Stomach smooth muscle (tissue), 2 donors: ENCODE measurements around the gene SPATA21.

Source experiments
- H3K27ac ChIP-seq: one replicate; pipeline ENCODE4 v1.7.0; 2013; ENCODE audit warnings: mild to moderate bottlenecking, low read length, inconsistent platforms
- H3K27me3 ChIP-seq, 2 donors: one replicate each; pipeline ENCODE4 v1.7.0; 2013; ENCODE audit warnings: low read length in 2 of 2; ENCODE audit not compliant: insufficient read depth in 2 of 2, control insufficient read depth in 1 of 2
- H3K36me3 ChIP-seq, 2 donors: one replicate each; pipeline ENCODE4 v1.7.0; 2013; ENCODE audit warnings: low read length in 2 of 2; ENCODE audit not compliant: control insufficient read depth in 2 of 2, insufficient read depth in 2 of 2
- H3K4me1 ChIP-seq: one replicate; pipeline ENCODE4 v1.7.0; 2013; ENCODE audit warnings: low read length; ENCODE audit not compliant: control insufficient read depth, insufficient read depth
- H3K4me3 ChIP-seq, 2 donors: one replicate each; pipeline ENCODE4 v1.7.0; 2013; ENCODE audit warnings: low read length in 2 of 2
- H3K9ac ChIP-seq, 2 donors: one replicate each; pipeline ENCODE4 v1.7.0; 2013; ENCODE audit warnings: low read length in 2 of 2, mild to moderate bottlenecking in 1 of 2
- H3K9me3 ChIP-seq, 2 donors: one replicate each; pipeline ENCODE4 v1.7.0; 2013; ENCODE audit warnings: low read length in 2 of 2; ENCODE audit not compliant: control insufficient read depth in 2 of 2
- donor health status: healthy.
- donor health status: Pancreatic carcinoma.

Gene SPATA21

DNA sequence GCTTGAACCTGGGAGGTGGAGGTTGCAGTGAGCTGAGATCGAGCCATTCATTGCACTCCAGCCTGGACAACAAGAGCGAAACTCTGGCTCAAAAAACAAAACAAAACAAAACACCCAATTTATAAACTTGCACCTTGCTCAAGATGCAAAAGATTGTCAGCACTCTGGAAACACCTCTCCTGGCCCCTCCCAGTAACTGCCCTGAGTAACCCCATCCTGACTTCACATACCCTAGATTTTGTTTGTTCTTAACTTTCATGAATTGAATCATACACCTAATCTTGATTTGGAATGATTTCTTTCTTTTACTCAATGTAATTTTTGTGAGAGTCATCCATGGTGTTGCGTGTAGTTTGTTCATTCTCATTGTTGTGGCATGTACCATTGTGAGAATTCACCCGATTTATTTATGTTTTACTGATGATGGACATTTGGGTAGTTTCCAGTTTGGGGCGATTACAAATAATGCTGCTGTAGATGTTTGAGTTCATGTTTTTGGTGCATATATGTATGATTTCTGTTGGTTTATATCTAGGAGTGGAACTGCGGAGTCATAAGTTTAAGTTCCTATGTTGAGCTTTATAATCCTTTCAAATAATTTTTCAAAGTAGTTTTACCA, 13.7 kb upstream of the SPATA21 start:
- no peak overlapping the region for H3K4me3 ChIP-seq
- H3K36me3 ChIP-seq, result peaks cover 34 to 55% of the 10 kb centered on the region in 2 donors
- H3K4me1 ChIP-seq, result peaks cover 2% of the 10 kb centered on the region
- no peaks in the 10 kb centered on the region for H3K9me3 ChIP-seq
- no peak overlapping the region for H3K27ac ChIP-seq
- H3K27me3 ChIP-seq, result no peaks in the 10 kb centered on the region
- no peak overlapping the region for H3K9ac ChIP-seq

DNA sequence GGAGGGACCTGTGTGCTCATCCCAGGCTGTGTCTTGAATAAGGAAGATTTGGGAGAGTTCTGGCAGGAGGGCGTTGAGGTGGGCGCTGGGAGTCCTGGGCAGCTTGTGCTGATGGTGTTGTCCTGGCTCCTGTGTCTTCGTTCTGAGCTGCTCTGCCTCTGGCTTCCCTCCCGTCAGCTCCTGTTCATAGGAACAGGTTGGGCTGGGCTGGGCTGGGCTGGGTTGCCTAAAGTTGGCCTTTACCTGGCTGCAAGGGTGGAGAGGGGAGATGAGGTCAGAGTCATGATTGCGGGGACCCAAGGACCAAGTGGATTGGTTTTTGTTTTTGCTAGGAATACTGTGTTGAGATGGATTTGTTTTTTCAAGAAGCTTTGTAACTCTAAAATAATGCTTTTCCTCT, 12.4 kb upstream of the SPATA21 start:
- peaks cover 2% of the 10 kb centered on the region for H3K4me1 ChIP-seq
- H3K9ac ChIP-seq, result no peak overlapping the region
- no peak overlapping the region for H3K4me3 ChIP-seq
- H3K36me3 ChIP-seq, result peaks cover 39 to 50% of the 10 kb centered on the region in 2 donors
- H3K27ac ChIP-seq, result no peak overlapping the region
- no peaks in the 10 kb centered on the region for H3K9me3 ChIP-seq
- H3K27me3 ChIP-seq, result no peaks in the 10 kb centered on the region

DNA sequence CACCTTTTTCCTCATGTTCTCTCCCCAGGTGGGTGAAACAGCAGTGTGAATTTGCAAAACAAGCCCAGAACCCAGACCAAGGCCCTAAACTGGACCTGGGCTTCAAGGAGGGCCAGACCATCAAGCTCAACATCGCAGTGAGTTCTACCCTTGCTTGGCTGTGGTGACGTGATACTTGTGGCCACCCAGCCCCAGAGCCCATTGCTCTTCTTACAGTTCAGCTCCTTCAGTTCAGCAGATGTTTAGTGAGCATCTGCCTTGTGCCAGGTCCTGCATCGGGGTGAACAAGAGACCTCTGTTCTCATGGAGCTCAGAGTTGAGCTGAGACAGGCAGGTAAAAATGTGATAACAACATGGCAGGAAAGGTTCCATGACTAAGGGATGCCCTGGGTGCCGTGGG, 11.8 kb upstream of the SPATA21 start:
- H3K36me3 ChIP-seq, result peaks cover 40 to 52% of the 10 kb centered on the region in 2 donors
- no peaks in the 10 kb centered on the region for H3K9me3 ChIP-seq
- peak overlapping the region in 1 of 2 donors; percentile 21 for H3K9ac ChIP-seq
- H3K27me3 ChIP-seq, result no peaks in the 10 kb centered on the region
- H3K4me3 ChIP-seq, result no peak overlapping the region
- H3K27ac ChIP-seq, result no peak overlapping the region
- peaks cover 4% of the 10 kb centered on the region for H3K4me1 ChIP-seq

DNA sequence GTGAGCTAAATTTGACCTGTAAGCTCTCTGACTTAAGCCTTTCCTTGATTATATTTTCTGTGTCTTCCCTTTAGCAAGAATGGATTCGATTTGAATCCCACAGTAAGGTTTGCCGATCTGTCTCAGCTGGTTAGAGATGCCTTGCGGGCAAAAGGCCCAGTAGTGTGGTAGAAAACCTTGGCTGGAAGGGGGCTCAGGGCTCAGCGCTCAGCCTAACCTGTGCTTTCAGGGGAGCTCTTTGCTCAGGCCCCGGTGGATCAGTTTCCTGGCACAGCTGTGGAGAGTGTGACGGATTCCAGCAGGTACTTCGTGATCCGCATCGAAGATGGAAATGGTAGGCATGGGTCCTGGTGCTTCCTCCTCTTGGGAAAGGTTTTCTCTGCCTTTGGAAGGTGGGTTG, 10.4 kb upstream of the SPATA21 start:
- peaks cover 9% of the 10 kb centered on the region for H3K4me1 ChIP-seq
- no peak overlapping the region for H3K27ac ChIP-seq
- no peaks in the 10 kb centered on the region for H3K27me3 ChIP-seq
- no peaks in the 10 kb centered on the region for H3K9me3 ChIP-seq
- peaks cover 41 to 54% of the 10 kb centered on the region in 2 donors for H3K36me3 ChIP-seq
- peak overlapping the region in 1 of 2 donors; percentile 13 for H3K9ac ChIP-seq
- no peak overlapping the region for H3K4me3 ChIP-seq

DNA sequence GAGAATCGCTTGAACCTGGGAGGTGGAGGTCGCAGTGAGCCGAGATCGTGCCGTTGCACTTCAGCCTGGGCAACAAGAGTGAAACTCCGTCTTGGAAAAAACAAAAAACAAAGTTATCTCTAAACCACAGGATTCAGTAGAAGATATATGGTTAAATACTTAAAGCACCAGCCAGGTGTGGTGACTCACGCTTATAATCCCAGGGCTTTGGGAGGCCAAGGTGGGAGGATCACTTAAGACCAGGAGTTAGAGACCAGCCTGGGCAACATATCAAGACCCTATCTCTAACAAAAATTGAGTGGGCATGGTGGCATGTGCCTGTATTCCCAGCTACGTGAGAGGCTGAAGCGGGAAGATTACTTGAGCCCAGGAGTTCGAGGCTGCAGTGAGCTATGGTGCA, 8.9 kb upstream of the SPATA21 start:
- no peak overlapping the region for H3K4me3 ChIP-seq
- no peaks in the 10 kb centered on the region for H3K9me3 ChIP-seq
- no peaks in the 10 kb centered on the region for H3K27me3 ChIP-seq
- peaks cover 12% of the 10 kb centered on the region for H3K4me1 ChIP-seq
- no peak overlapping the region for H3K9ac ChIP-seq
- no peak overlapping the region for H3K27ac ChIP-seq
- H3K36me3 ChIP-seq, result peaks cover 36 to 45% of the 10 kb centered on the region in 2 donors

DNA sequence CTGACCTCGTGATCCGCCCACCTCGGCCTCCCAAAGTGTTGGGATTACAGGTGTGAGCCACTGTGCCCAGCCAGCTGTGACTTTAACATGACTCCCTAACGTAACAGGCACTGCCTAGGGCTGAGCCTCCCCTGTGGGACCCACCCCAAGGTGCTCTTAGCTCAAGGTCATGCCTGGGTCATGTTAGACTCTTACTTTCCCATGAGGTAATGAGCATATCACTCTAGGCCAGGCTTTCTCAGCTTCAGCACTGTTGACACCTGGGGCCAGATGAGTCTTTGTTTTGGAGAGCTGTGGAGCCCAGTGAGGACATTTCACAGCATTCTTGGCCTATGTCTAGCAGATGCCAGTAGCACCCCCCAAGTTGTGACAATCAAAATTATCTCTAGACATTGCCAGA, 7.8 kb upstream of the SPATA21 start:
- H3K27ac ChIP-seq, result no peak overlapping the region
- no peaks in the 10 kb centered on the region for H3K9me3 ChIP-seq
- H3K36me3 ChIP-seq, result peaks cover 34 to 40% of the 10 kb centered on the region in 2 donors
- H3K4me1 ChIP-seq, result peaks cover 18% of the 10 kb centered on the region
- H3K27me3 ChIP-seq, result no peaks in the 10 kb centered on the region
- H3K9ac ChIP-seq, result no peak overlapping the region
- no peak overlapping the region for H3K4me3 ChIP-seq

DNA sequence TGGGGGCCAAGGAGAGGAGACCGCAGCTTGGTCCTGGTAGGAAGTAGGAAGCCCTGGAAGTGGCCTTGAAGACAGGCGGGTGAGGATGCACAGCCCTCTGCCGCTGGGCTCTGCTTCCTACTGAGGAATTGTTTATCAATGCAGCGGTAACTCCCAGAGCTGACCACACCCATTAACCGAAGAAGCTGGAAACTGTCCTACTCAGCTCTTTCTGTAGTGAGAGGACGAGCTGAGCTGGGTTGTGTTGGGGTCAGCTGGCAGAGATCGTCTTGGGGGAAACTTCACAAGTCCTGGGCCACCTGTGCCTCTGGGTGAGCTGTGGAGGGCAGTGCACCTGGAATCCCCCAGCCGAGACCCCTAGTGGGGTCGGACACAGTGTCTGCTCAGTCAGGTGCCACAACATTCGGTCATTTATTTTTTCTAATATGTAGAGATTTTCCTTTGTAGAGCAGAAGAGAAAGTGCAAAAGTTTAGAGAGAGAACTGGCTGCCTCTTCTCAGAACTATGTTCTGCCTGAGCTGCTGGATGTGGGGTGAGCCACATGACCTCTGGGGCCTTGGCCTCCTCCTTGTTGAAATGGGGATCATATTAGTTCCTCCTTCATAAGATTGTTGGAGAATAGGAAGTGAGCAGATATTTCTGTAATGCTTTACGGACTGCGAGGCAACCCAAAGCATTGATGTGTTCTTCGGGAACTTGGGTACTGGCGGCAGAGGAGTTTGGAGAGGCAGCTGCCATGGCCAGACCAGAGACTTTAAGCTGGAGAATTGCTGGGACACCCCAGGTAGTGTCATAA, 6.9 kb upstream of the SPATA21 start:
- peaks cover 18% of the 10 kb centered on the region for H3K4me1 ChIP-seq
- no peaks in the 10 kb centered on the region for H3K27me3 ChIP-seq
- H3K4me3 ChIP-seq, result no peak overlapping the region
- H3K9me3 ChIP-seq, result no peaks in the 10 kb centered on the region
- no peak overlapping the region for H3K27ac ChIP-seq
- H3K36me3 ChIP-seq, result peaks cover 28 to 31% of the 10 kb centered on the region in 2 donors
- H3K9ac ChIP-seq, result no peak overlapping the region

DNA sequence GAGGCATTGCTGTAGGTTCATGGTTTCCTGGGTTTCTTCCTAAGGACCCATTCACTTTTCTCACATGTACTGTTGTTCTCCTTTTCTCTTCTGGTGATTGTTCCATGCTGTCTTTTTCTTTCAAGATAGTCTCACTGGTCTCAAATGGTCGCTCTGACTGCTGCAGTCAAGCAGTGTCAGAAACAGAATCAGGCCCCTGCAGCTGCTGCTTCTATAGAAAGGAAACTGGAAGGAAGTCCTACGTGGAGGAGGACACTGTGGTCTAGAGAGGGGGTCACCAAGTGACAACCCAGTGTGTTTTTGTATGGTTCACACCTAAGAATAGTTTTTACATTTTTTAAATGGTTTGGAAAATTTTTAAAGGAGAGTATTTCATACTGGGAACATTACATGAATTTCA, 5.7 kb upstream of the SPATA21 start:
- Histone ChIP-seq H3K9me3 (no peaks in the 10 kb centered on the region), H3K4me1 (peaks cover 18% of the 10 kb centered on the region), H3K9ac (no peak overlapping the region), H3K27me3 (no peaks in the 10 kb centered on the region), H3K36me3 (peaks cover 18 to 19% of the 10 kb centered on the region in 2 donors), H3K27ac (no peak overlapping the region), H3K4me3 (no peak overlapping the region)

DNA sequence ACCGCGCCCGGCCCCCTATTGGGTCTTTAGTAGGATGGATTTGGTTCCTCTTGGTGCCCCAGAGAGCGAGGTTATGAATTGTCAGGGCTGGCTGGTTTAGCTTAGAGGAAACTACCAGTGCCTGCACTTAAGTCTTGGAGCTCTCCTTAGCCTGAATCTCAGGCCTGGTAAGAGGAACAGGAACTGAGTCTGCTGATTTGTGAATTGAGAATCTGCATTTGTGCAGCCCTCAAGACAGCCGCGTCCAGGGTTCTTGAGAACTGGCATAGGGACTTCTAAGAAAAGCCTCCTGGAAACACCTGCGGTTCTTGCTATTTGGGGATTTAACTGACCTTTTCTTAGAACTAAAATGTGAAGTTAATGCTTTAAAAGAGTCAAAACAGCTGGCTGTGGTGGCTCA, 5.0 kb upstream of the SPATA21 start:
- no peaks in the 10 kb centered on the region for H3K9me3 ChIP-seq
- peaks cover 14% of the 10 kb centered on the region in 2 donors for H3K36me3 ChIP-seq
- no peak overlapping the region for H3K4me3 ChIP-seq
- no peak overlapping the region for H3K27ac ChIP-seq
- no peaks in the 10 kb centered on the region for H3K27me3 ChIP-seq
- H3K4me1 ChIP-seq, result peaks cover 18% of the 10 kb centered on the region
- no peak overlapping the region for H3K9ac ChIP-seq

DNA sequence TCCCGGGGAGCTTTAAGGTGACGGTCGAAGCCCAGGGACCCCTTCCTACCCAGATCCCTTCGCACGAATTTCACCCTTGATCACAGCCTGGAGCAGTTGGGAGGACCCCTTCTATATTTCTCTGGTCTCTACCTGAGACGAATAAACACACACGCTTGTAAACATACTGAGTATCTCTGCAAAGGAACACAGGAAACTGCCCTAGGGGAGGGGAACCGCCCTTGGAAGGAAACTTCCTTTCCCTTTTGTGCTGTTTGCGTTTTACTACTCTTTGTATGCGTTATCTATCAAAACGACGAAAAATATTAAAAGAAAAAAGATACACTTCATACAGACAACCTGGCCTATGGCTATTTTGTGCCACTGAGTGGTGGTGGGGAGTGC, 4.0 kb upstream of the SPATA21 start:
- Histone ChIP-seq H3K9ac (peak overlapping the region; percentile 93 to 96), H3K4me3 (peak overlapping the region; percentile 99 to 100), H3K4me1 (peaks cover 18% of the 10 kb centered on the region), H3K27me3 (no peaks in the 10 kb centered on the region), H3K36me3 (peaks cover 11 to 12% of the 10 kb centered on the region in 2 donors), H3K9me3 (no peaks in the 10 kb centered on the region), H3K27ac (peak overlapping the region; percentile 58)
